Gastroesophageal sphincter (tissue), 3 donors: ENCODE measurements around the gene CCAR1.

ENCODE experiments used
- CTCF ChIP-seq, 4 experiments: fragments of 200-600 bp in 2 of 4; fragments of 450-650 bp in 2 of 4; sonication (generic) in 1 of 4; IDR thresholded peaks; one replicate each; pipeline ENCODE4 v1.5.1; 2017 to 2019; ENCODE audit warnings: antibody characterized with exemption in 4 of 4, mild to moderate bottlenecking in 2 of 4, moderate library complexity in 2 of 4
- POLR2A ChIP-seq, 2 donors: fragments of 450-650 bp; IDR thresholded peaks; one replicate each; pipeline ENCODE4 v1.6.1; 2017; ENCODE audit warnings: antibody characterized with exemption in 2 of 2, mild to moderate bottlenecking in 2 of 2, moderate library complexity in 1 of 2
- POLR2AphosphoS5 ChIP-seq: sonication (generic); formaldehyde crosslinking; IDR thresholded peaks from one replicate; pipeline ENCODE4 v1.6.1; 2017; ENCODE audit warnings: antibody characterized with exemption

- TF ChIP-seq CTCF (IDR thresholded peaks at IDR 0.05): no peak
- no peak for TF ChIP-seq POLR2A (IDR thresholded peaks at IDR 0.05)
- TF ChIP-seq POLR2AphosphoS5: no peak
These were observed 765 bp downstream of the CCAR1 start for GRCh38 chr10:68721673-68722335.
